Measurements from ENCODE around the gene TAS2R60.

- TF ChIP-seq CTCF (IDR thresholded peaks at IDR 0.05; ENCODE audit: low read depth, low read length, missing input control) (peak; percentile 12), YY1 (IDR thresholded peaks at IDR 0.05) (peak; percentile 87), NR2F2 (IDR thresholded peaks at IDR 0.05) (peak; percentile 99), REST (IDR thresholded peaks at IDR 0.05) (peak; percentile 58), MAX (IDR thresholded peaks at IDR 0.05) (peak; percentile 92), TAF1 (conservative IDR thresholded peaks at IDR 0.05) (no peak)
These were observed 47.8 kb upstream of the TAS2R60 start for GRCh38 chr7:143395187-143396149.

Measured in liver (tissue), 3 donors.